Measurements from ENCODE around the gene SKP2.
A peak's percentile ranks its signal among the peaks of the same experiment; 100 is the strongest.
"Not testable (repeated sequence)": the region's sequence is repeated elsewhere in the genome, so short reads cannot be mapped to it uniquely, and the experiment has no call there.

SKP2 gene

DNA sequence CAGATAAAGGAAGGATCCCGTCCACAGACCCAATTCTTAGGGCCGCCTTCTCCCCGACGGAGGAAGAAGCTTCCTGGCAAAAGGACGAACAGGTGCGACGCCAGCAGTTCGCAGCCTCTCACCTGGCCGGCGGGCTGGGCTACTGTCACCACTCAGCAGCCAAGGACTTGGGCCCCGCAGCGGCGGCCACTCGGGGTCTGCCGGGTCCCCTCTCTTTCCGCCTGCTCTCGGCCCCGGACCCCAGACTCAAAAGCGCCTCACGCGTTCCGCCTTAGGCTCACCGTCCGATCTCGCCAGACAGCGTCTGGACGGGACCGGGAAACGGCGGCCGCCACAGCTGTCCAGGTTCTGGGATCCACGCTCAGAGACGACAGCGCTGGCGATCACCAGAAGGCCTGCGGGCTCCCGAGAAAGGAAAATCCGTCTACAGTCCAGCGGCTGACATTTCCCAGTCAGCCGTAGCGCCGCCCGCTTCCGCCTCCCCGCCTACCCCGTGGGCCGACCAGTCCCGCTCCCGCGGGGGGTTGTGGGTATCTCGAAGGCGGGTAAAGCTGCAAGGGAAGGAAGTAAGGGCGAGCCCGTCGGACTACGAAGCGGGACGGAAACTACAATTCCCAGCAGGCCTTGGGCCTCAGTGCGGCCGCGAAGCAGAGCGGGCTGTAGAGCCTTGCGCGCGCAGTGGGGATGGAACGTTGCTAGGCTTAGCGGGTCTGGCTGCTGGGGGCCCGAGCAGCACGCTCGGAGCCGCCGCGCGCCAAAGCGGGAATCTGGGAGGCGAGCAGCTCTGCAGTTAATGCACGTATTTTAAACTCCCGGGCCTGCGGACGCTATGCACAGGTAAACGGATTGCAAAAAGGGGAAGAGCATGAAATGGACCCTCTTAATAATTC, at the start of gene SKP2, which contains the start of gene LMBRD2:
TSS of gene SKP2 (plus strand) at position 678 of the 890 bp plus-strand sequence. CDS start at position 830, 152 bp downstream.
TSS of gene LMBRD2 (minus strand) at position 454 of the 890 bp plus-strand sequence. CDS start 8,538 bp downstream, outside the sequence.
- H3K4me3 ChIP-seq (ENCODE audit: low read length): peak within 1 kb of the TSS; percentile 96
- no peak for TF ChIP-seq ZNF274 (IDR thresholded peaks at IDR 0.05; ENCODE audit: low read depth, low read length)

DNA sequence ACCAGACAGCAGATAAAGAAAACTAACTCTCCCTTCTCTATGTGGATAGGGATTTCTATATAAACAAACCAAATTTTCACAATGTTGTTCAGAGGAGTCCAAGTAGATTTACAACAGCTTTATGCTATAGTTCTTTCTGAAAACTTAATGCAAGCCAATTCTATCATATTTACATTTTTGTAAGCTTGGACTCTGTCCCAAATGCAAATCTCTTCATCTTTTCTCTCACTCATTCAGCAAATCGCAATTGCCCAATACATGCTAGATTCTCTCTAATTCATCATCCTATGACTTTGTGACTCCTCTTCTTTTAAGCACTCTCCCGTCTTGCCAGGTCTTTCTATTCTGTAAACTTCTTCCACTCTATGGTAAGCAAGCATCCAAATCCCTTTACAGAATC, 46.1 kb upstream of the SKP2 start:
- TF ChIP-seq ZNF274 (IDR thresholded peaks at IDR 0.05; ENCODE audit: low read depth, low read length): no peak
- H3K4me3 ChIP-seq (ENCODE audit: low read length): no peak overlapping the region

DNA sequence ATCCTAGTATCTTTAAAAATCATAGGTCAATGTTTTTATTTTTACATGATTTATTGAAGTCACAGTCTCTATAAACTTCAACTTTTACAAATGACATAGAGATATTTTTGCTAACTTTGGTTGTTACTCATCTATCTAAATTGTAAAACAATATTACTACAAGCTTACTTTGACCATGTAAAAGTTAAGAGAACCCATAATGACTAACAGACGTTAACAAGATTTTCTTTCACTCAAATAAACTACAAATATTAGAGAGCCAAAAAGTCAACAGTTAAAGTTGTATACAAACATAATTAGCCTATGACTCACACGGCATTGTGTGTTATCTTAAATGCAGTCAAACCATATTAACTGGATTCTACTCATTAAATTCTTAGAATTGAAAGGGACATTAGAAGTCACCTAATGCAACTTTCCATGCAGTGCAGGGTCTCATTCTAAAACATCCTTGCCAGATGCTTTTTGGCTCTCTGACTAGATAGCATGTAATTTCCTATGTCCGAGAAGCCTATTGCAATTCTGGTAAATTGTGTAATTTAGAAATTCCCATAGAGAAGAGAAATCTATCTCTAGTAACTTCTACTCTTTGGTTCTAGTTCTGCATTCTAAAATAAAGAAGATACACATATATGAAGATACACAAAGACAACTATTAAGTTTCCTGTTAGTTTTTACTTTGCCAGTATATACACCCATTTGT, 43.0 kb upstream of the SKP2 start:
- TF ChIP-seq ZNF274 (IDR thresholded peaks at IDR 0.05; ENCODE audit: low read depth, low read length): no peak

DNA sequence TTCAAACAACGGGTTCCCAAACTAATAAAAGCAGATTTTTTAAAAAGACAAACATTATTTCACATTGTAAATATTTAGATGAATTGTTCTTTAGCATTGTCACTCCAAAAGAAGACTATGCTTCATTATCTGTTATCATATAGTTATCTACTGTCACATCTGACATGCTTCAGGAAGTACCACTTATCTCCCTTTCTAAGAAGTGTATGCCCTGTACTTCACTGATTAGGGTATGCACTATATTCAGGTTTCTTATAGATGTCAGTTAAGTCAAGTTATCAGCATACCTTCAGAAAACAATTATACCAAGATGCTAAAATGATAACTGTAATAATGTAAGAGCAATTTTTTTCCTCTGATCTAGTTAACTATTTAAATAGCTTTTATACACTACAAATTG, 40.7 kb upstream of the SKP2 start:
- no peak for TF ChIP-seq ZNF274 (IDR thresholded peaks at IDR 0.05; ENCODE audit: low read depth, low read length)
- no peak overlapping the region for H3K4me3 ChIP-seq (ENCODE audit: low read length)

More for the DNA sequence above, 43.0 kb upstream of the SKP2 start:
- H3K4me3 ChIP-seq (ENCODE audit: low read length): no peak overlapping the region

DNA sequence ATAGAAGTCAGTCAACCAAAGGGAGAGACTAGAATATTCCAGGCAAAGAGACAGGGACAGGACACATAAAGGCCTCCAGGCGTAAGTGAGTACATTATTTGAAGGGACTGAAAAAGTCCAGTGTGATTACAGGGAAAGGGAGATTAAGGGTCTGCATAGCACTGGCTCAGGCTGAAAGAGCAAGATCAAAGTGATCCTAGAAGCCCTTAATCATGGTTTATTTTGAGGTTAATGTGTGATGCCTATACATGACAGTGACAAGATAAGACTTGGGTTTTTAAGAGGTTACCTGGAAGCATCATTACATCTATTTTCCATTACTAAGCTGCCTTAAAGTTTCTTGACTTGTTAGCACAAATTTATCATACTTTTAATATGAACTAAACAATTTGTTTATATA, 26.0 kb upstream of the SKP2 start:
- H3K4me3 ChIP-seq (ENCODE audit: low read length): no peak overlapping the region
- no peak for TF ChIP-seq ZNF274 (IDR thresholded peaks at IDR 0.05; ENCODE audit: low read depth, low read length)

DNA sequence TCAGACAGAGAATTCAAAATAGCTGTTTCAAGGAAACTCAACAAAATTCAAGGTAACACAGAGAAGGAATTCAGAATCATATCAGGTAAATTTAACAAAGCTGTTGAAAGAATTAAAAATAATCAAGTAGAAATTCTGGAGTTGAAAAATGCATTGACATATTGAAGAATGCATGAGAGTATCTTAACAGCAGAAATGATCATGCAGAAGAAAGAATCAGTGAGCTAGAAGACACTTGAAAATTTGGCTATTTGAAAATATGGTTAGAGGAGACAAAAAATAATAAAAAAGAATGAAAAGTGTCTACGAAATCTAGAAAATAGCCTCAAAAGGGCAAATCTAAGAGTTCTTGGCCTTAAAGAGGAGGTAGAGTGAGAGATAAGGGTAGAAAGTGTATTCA, 23.1 kb upstream of the SKP2 start:
- TF ChIP-seq ZNF274 (IDR thresholded peaks at IDR 0.05; ENCODE audit: low read depth, low read length): no peak
- no peak overlapping the region for H3K4me3 ChIP-seq (ENCODE audit: low read length)

DNA sequence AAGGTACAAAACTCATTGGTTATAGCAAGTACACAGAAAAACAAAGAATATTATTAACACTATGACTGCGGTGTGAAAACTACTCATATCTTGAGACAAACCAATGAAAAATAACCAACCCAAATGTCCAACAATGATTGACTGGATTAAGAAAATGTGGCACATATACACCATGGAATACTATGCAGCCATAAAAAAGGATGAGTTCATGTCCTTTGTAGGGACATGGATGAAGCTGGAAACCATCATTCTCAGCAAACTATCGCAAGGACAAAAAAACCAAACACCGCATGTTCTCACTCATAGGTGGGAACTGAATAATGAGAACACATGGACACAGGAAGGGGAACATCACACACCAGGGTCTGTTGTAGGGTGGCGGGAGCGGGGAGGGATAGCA, 22.2 kb upstream of the SKP2 start:
- H3K4me3 ChIP-seq (ENCODE audit: low read length): not testable (repeated sequence)

DNA sequence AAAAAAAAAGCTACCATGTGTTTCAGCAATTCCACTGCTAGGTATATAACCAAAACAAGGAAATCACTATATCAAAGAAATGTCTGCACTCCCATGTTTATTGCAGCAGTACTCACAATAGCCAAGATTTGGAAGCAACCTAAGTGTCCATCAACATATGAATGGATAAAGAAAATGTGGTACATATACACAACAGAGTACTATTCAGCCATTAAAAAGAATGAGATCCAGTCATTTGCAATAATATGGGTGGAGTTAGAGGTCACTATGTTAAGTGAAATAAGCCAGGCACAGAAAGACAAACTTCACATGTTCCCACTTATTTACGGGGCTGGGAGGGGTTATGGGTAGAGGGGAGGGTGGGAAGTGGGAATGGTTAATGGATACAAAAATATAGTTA, 18.9 kb upstream of the SKP2 start:
- H3K4me3 ChIP-seq (ENCODE audit: low read length): not testable (repeated sequence)

DNA sequence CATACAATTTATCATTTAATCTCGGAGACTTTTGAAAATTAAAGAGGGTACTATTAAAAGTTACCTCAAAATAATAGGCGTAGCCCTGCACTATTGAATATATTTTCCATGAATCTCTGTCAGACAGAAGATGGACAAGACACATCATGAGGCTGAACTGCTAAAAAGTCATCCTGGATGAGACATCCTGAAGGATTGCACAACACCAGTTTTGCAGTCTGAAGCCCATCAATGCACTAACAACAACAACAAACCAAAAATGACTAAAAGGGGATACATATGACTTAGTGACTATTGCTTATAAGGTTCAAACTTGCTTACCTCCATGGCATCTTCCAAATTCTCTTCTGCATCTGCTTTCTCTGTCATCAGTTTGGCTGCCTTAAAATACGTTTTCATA, 15.9 kb upstream of the SKP2 start:
- no peak overlapping the region for H3K4me3 ChIP-seq (ENCODE audit: low read length)
- TF ChIP-seq ZNF274 (IDR thresholded peaks at IDR 0.05; ENCODE audit: low read depth, low read length): no peak

DNA sequence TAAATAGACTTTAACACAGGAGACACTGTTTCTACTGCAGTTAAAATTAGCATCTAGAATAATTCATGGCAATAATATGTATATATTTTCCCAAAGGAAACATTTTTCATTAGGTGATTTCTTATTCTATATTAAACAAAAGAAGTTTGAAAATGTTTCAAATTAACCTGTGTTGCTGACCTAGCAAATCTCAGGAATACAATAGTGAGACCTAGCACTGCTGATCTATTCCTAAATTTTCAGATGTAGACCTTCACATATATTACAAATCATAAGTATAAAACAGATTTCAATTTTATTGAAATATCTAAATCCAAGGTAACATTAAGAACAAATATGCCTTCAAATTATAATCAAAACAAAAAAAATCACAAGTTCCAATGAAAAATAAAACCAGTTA, 15.3 kb upstream of the SKP2 start:
- no peak overlapping the region for H3K4me3 ChIP-seq (ENCODE audit: low read length)
- no peak for TF ChIP-seq ZNF274 (IDR thresholded peaks at IDR 0.05; ENCODE audit: low read depth, low read length)

DNA sequence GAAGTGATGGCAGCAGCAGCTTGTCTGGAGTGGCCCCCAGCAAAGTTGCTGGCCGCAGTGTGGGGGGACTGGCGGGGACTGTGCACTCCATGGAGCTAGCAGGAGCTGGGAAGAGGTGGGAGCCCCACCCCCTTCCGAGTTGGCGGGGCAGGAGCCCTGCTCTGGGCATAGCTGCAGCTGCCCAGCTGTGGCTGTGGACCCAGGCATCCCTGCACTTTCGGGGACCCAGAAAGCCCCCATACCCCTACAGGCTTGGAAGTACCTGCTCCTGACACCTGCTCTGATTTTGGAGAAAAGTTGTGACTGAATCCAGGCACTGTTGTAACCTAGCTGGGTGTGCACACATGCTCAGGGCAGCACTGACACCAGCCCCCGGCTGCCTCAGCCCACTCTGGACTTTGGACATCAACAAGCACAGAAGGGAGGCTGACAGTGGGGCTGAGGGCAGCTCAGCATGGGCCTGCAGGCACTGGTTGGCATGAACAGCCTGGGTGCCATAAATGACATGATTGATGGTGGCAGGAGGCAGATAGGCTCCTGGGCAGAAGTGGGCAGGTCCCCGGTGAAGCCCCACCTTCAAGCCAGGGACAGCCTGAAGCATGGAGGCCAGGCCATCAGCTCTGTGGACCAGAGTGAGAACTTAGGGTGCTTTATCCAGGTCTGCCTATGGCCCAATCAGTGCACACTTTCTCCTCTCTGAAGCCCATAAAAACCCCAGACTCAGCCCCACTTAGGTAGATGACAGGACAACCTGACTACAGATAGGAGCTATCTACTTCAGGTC, 12.8 kb upstream of the SKP2 start:
- TF ChIP-seq ZNF274 (IDR thresholded peaks at IDR 0.05; ENCODE audit: low read depth, low read length): no peak
- no peak overlapping the region for H3K4me3 ChIP-seq (ENCODE audit: low read length)

DNA sequence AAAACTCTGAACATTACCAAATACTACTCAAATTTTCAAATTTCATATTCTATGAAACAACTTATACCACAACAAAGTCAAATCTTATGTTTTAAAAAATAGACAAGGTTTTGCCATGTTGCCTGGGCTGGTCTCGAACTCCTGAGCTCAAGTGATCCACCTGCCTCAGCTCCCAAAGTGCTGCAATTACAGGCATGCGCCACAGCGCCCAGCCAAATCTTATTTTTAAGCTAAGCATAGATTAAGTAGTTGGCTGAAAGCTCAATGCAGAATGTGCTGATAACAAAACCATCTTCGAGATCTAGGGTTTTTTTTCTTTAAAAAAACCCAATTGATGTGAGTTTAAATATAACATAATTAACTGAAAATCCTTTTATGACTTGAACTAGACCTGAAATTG, 6.6 kb upstream of the SKP2 start:
- no peak for TF ChIP-seq ZNF274 (IDR thresholded peaks at IDR 0.05; ENCODE audit: low read depth, low read length)
- H3K4me3 ChIP-seq (ENCODE audit: low read length): no peak overlapping the region

DNA sequence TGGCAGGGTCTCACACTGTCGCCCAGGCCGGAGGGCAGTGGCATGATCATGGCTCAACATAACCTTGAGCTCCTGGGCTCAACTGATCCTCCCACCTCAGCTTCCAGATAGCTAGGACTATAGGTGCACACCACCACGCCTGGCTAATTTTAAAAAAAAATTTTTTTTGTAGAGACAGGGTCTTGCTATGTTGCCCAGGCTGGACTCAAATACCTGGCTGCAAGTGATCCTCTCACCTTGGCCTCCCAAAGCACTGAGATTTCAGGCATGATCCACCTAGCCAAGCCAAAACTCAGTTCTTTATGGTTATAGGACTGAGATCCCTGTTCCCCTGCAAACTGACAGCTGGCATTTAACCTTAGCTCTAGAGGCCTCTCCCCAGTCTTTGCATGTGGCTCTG, 5.5 kb upstream of the SKP2 start:
- no peak overlapping the region for H3K4me3 ChIP-seq (ENCODE audit: low read length)
- no peak for TF ChIP-seq ZNF274 (IDR thresholded peaks at IDR 0.05; ENCODE audit: low read depth, low read length)

DNA sequence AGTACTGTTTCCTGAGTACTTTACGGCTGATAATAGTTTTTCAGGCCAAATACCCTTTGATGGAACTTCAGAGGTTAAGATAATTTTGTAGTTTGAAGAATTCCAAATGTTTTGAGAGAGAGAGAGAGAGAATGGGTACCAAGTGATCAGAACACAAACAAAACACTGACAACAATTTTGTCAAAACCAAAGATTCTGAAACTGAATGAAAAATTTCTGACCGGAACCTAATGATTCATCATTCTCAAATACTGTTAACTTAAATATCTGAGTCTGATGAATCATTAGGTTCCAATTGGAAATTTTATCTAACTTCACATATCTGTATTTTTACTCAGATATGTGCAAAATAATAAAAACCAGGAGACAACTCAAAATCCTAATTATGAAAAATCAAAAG, 4.2 kb upstream of the SKP2 start:
- no peak overlapping the region for H3K4me3 ChIP-seq (ENCODE audit: low read length)
- TF ChIP-seq ZNF274 (IDR thresholded peaks at IDR 0.05; ENCODE audit: low read depth, low read length): no peak
